GM12878 (cell line): Measurements from ENCODE around the gene APOM.

Experiments
- MEF2A ChIP-seq: IDR thresholded peaks from 2 replicates; pipeline ENCODE4 v1.6.1; 2011; ENCODE audit warnings: low read depth, mild to moderate bottlenecking, low read length, moderate library complexity; ENCODE audit not compliant: insufficient read depth
- RAD21 ChIP-seq: IDR thresholded peaks from 2 replicates; pipeline ENCODE4 v1.6.1; 2011; ENCODE audit warnings: mild to moderate bottlenecking, low read depth, low read length, moderate library complexity; ENCODE audit not compliant: insufficient read depth

GRCh38 chr6:31686483-31686882, 30.8 kb downstream of the APOM start:
- TF ChIP-seq RAD21 (no peak), MEF2A (no peak)
